Measurements from ENCODE around the gene DNAH3. TPM values are rescaled to one million over a fixed set of nuclear protein-coding genes. Genes with fewer than 3 reads are reported as not detected.

Gene DNAH3
- total and polyA plus RNA-seq, 8 donors: 0.03 TPM; not detected in 7

- no peak for ATAC-seq
- no peak for DNase-seq
- no peaks in the 10 kb centered on the region for H3K9me3 ChIP-seq
- no peaks in the 10 kb centered on the region for H3K27me3 ChIP-seq
- intact Hi-C loops (cut with DNase I): no loop called here
- no peak overlapping the region for H3K27ac ChIP-seq
- TF ChIP-seq CTCF (IDR thresholded peaks at IDR 0.05): no peak
- no peak for FAIRE-seq
- peaks cover 0 to 1% (median 0%) of the 10 kb centered on the region in 3 donors for H3K36me3 ChIP-seq
- 78 to 88% methylated on average over 4 of the region's 4 CpGs for WGBS, 2 donors
- H3K4me3 ChIP-seq: no peak overlapping the region
- H3K4me1 ChIP-seq: peaks cover 6 to 33% (median 7%) of the 10 kb centered on the region in 3 donors
Observed at GRCh38 chr16:20897253-20897897, 253.3 kb downstream of the DNAH3 start.

- intact Hi-C loops (cut with DNase I): no loop called here
- FAIRE-seq (no peak), DNase-seq (no peak), ATAC-seq (no peak)
- Histone ChIP-seq H3K4me3 (no peak overlapping the region), H3K4me1 (peaks cover 0 to 24% (median 11%) of the 10 kb centered on the region in 3 donors), H3K36me3 (peaks cover 0 to 4% (median 0%) of the 10 kb centered on the region in 3 donors), H3K27me3 (no peaks in the 10 kb centered on the region), H3K27ac (no peak overlapping the region), H3K9me3 (no peaks in the 10 kb centered on the region)
- TF ChIP-seq CTCF (IDR thresholded peaks at IDR 0.05): no peak
- 81 to 86% methylated on average over 2 of the region's 2 CpGs for WGBS, 2 donors
Observed at GRCh38 chr16:20894388-20894787, 256.3 kb downstream of the DNAH3 start.

GRCh38 chr16:20889625-20890275 is 260.9 kb downstream of the DNAH3 start:
- TF ChIP-seq CTCF (IDR thresholded peaks at IDR 0.05): no peak
- no peak for DNase-seq
- Histone ChIP-seq H3K9me3 (no peaks in the 10 kb centered on the region), H3K36me3 (peaks cover 0 to 4% (median 0%) of the 10 kb centered on the region in 3 donors), H3K4me1 (peaks cover 11 to 24% (median 14%) of the 10 kb centered on the region in 3 donors), H3K27ac (no peak overlapping the region), H3K27me3 (no peaks in the 10 kb centered on the region), H3K4me3 (no peak overlapping the region)
- WGBS, 2 donors: 87 to 93% methylated on average over 4 of the region's 4 CpGs
- intact Hi-C loops (cut with DNase I): no loop called here
- ATAC-seq: no peak
- FAIRE-seq: no peak

- no peak overlapping the region for H3K4me3 ChIP-seq
- peaks cover 23 to 34% (median 29%) of the 10 kb centered on the region in 3 donors for H3K4me1 ChIP-seq
- TF ChIP-seq CTCF (IDR thresholded peaks at IDR 0.05): no peak
- FAIRE-seq (no peak), DNase-seq (no peak), ATAC-seq (no peak)
- 93 to 97% methylated on average over 1 of the region's 1 CpG for WGBS, 2 donors
- intact Hi-C loops (cut with DNase I): no loop called here
- peak overlapping the region in 1 of 4 donors; percentile 37 for H3K27ac ChIP-seq
- H3K36me3 ChIP-seq: peaks cover 0 to 1% (median 0%) of the 10 kb centered on the region in 3 donors
- H3K27me3 ChIP-seq: no peaks in the 10 kb centered on the region
- no peaks in the 10 kb centered on the region for H3K9me3 ChIP-seq
Observed at GRCh38 chr16:20887207-20887606, 263.4 kb downstream of the DNAH3 start.

DNA sequence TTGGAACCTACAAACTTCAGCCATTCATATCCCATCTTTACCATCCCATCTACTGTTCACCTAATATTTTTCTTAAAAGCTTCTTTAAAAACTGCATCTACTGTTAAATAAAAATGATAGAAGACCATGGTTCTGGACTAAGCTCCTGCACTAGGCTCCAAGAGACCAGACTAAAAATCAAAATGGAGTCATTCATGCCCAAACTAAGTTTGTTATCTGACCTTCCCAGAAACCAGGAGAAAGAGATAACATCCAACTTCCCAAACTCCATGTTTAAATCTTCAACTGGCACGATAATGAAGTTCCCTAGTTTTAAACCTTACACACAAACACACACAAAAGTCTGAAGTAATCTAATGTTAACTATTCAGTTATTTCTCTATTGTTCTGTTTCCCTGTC is 264.3 kb downstream of the DNAH3 start:
- DNase-seq: no peak
- Histone ChIP-seq H3K4me3 (no peak overlapping the region), H3K9me3 (no peaks in the 10 kb centered on the region), H3K27me3 (no peaks in the 10 kb centered on the region), H3K36me3 (no peaks in the 10 kb centered on the region), H3K4me1 (peaks cover 24 to 37% (median 34%) of the 10 kb centered on the region in 3 donors), H3K27ac (peak overlapping the region in 1 of 4 donors; percentile 8)
- no peak for ATAC-seq
- TF ChIP-seq CTCF (IDR thresholded peaks at IDR 0.05): no peak
- intact Hi-C loops (cut with DNase I): no loop called here
- 0% methylated on average over 1 of the region's 1 CpG for WGBS, 2 donors
- FAIRE-seq: no peak
